Stimulated activated CD8-positive, alpha-beta memory T cell treated with anti-CD3 and anti-CD28 coated beads, Interleukin-12 subunit alpha, Interleukin-12 subunit beta, amount 100 ng/mL, for 1 hour (primary cell): ENCODE results near the gene CSTPP1.
"Not testable (repeated sequence)": the region's sequence is repeated elsewhere in the genome, so short reads cannot be mapped to it uniquely, and the experiment has no call there.

Experiments used
- DNase-seq: peaks from one replicate; pipeline ENCODE4 v3.0.0-alpha.2; 2020; ENCODE audit warnings: low read depth

The CSTPP1 gene

DNA sequence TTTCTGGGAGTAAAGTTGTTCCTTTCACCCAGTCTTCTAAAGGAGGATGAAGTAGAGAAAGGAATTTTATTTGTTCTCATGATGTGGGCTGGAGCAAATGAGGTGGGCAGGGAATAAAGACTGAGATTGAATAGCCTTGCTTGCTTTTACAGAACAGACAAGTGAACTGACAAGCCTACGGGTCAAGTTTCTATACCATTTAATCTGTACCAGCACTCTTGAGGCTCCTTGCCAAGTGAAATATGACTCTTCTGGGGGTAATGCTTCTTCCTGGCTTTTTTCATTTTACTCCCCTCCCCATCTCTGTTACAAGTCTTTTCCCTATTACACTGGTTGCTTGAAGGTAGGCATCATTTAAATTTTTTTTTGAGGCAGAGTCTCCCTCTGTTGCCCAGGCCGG lies 54.8 kb downstream of the CSTPP1 start:
- DNase-seq = no peak

DNA sequence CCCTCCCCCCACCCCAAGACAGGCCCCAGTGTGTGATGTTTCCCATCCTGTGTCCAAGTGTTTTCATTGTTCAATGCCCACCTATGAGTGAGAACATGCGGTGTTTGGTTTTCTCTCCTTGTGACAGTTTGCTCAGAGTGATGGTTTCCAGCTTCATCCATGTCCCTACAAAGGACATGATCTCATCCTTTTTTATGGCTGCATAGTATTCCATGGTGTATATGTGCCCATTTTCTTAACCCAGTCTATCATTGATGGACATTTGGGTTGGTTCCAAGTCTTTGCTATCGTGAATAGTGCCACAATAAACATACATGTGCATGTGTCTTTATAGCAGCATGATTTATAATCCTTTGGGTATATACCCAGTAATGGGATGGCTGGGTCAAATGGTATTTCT lies 55.8 kb downstream of the CSTPP1 start:
- not testable (repeated sequence) for DNase-seq

DNA sequence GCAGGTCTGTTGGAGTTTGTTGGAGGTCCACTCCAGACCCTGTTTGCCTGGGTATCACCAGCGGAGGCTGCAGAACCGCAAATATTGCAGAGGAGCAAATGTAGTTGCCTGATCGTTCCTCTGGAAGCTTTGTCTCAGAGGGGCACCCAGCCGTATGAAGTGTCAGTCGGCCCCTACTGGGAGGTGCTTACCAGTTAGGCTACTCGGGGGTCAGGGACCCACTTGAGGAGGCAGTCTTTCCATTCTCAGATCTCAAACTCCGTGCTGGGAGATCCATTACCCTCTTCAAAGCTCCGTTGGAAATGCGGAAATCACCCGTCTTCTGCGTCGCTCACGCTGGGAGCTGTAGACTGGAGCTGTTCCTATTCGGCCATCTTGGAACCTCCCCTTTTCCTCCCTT lies 61.2 kb downstream of the CSTPP1 start:
- not testable (repeated sequence) for DNase-seq

DNA sequence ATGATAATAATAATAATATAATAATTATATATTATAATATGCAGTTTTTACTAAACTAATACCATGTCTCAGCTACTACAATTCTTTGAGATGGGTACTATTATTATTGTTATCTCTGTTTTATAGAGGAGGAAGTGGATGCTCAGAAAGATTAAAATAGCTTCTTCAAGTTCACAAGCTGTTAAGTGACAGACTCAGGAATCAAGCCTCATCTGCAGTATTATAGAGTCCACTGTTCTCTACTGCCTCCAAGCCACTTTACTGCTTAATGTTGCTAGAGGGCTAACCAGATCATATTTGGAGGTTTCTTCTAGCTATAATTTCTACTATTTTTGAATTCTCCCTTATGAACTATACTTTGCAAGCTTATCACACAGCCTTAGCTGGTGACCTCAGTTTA lies 62.7 kb downstream of the CSTPP1 start:
- no peak for DNase-seq

DNA sequence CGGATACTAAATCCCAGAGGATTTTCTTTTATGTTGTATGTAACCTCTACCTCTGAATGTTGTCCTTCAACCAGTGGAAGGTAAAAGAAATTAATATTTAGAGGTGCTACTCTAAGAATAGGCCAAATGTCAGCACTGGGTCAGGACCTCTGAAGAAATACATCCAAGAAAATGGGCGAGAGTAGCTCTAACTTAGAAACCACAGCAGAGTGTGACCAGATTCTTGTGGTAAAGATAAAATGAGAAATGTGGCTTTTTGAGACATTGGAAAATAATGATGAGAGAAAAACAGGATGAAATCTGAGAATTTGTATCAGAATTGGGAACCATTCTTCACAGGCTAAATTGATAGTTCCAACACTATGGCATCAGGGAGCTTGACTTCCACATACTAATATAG lies 63.5 kb downstream of the CSTPP1 start:
- no peak for DNase-seq

DNA sequence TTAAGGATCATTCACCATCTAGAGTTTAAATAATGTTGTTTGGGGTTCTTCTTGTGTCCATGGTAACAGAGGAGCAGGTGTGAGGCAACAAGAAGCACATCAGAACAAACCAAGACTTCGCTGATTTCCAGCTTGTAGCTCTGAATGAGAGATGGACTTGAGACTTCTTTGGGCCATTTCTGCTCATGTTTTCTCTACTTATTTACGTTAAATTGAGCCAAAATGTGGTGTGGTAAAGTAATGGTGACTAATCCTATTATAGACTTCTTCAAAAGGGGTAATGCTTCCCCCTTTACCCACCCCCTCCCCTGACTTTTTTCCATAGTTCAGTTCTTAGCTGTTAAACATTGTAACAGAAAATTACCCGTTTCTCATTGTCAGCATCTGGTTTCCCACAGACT lies 65.2 kb downstream of the CSTPP1 start:
- DNase-seq = no peak

DNA sequence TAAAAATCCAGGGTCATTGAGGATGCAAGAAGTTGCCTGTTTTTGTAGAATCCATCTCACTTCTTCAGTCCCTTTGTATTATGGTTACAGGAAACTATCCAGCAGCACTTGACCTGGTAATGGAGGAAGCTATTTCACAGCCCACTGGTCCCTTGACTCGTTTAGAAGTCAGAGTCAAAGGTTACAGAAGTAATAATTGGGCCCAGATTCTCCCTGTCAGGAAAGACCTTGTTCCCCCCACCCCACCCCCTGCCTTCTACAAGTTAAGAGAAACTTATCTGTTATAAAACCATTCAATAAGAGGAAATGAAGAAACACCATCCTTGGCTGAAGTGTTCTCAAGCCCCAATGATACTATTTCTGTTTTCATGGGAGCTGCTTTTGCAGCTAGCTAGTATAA lies 65.8 kb downstream of the CSTPP1 start:
- no peak for DNase-seq

DNA sequence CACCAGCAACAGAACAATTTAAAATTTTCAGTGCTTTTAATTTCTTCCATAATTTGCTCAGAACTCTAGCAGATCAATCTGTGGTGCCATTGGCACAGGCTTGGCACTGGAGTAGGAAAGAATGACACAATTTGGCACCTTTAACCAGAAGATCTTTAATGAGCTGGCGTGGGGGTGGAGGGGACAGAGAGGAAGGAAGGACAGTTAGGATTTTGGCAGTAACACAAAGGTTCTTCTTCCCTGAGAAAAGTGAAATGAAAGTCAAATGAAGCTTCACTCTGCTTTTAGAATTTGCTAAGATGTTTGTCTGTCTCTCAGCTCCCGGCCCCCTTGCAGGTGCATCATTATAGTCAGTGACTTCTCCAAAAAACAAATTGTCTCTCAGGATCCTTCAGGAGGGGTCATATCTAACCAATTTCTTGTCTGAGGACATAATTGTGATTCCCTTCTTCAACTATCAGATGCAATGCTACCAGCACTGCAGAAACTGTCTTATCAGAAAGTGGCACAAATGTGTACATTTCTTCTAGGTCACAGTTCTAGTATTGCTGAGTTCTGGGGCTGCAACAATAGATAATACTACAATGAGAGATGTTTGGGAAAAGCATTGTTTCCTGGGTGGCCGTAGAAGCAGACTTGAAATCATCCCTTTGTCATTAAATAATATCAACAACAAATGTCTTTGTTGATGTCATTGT lies 66.8 kb downstream of the CSTPP1 start:
- no peak for DNase-seq

DNA sequence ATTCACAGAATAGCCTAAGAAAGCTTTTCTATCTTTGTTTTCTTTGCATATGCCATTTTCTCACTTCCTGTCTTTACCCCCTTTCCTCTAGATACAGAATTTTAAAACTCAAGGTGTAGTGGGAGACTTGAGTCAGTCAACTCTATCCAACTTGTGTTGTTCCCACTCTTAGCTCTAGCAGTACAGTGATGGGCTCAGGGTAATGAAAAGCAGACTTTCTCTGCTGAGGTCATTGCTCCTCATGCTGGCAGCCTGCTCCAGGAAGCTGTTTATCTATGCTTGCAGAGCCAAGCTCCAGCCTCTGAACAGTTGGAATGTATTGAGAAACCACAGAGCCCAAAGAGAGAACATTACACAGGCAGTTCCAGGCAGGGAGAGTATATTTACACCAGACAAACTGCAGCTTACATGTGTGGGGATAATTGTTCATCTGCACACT lies 68.1 kb downstream of the CSTPP1 start:
- no peak for DNase-seq

DNA sequence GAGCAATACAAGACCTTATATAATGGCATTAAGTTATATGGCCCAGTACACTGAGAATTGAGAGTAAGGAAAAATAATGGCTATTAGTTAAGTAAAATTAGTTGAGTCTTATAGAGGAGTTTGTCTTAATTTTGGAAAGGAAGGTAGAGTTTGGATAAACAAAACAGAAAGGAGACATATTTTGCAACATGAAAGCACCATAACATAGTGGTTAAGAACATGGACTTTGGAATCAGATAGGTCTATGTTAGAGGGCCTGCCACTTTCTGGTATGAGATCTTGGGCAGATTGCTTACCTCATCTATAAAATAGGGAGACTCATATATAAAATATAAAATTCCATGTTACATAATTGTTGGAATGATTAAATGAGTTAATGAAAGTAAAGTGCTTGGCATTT lies 68.9 kb downstream of the CSTPP1 start:
- no peak for DNase-seq

DNA sequence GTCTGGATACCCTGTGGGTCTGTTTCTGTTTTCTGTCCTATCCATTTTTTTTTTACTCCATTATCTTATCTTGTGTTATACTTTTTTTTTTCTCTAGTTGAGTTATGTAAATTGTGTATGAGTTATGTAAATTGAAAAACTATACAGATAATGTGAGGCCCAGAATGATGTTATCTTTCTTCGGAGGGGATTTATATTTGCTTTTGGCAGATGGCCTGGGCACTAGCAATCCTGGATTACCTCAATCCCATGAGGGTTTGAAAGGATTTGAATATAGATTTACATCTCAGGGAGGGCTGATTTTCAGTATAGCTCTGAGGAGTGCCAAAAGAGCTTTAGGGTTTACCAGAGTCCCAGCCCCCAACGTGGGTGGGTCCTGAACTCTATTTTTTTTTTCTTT lies 71.0 kb downstream of the CSTPP1 start:
- DNase-seq = no peak

DNA sequence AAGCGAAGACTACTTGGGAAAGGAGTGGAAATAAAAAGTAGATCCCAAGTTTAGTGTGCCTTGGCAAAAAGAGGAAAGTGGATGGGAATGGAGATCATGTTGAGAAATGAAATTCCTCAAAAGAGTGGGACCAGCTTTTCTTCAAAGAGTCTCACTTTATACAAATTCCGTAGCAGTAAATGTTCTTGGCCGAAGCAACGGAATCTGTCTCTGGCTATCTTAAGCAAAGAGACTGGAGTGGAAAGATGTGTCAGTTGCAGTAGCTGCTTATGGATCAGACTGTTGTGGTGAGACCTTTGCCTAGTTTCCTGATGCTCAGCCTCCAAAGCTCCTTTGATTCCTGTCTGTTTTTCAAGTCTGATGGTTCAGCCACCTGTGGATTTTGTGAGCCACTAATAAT lies 73.6 kb downstream of the CSTPP1 start:
- DNase-seq = no peak

DNA sequence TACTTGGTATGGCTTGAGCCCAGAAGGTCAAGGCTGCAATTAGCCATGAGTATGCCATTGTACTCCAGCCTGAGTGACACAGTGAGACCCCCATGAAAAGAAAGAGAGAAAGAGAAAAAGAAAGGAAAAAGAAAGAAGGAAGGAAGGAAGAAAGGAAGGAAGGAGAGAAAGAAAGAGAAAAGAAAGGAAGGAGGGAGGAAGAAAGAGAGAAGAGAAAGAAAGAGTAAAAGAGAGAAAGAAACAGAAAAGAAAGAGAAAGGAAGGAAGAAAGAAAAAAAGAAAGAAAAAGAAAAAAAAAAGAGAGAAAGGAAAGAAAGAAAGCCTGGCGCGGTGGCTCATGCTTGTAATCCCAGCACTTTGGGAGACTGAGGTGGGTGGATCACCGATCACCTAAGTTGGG lies 77.5 kb downstream of the CSTPP1 start:
- no peak for DNase-seq

DNA sequence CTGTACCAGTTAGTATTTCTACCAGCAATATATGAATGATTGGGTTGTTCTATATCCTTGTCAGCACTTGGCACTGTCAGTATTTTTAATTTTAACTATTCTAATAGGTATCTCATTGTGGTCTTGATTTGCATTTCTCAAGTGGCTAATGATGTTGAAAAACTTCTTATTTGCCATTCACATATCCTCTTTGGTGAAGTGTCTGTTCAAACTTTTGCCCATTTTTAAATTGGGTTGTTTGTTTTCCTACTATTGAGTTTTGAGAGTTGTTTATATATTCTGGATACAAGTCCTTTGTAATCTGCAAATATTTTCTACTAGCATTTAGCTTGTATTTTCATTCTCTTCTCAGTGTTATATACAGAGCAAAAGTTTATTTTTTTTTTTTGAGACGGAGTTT lies 82.1 kb downstream of the CSTPP1 start:
- no peak for DNase-seq

DNA sequence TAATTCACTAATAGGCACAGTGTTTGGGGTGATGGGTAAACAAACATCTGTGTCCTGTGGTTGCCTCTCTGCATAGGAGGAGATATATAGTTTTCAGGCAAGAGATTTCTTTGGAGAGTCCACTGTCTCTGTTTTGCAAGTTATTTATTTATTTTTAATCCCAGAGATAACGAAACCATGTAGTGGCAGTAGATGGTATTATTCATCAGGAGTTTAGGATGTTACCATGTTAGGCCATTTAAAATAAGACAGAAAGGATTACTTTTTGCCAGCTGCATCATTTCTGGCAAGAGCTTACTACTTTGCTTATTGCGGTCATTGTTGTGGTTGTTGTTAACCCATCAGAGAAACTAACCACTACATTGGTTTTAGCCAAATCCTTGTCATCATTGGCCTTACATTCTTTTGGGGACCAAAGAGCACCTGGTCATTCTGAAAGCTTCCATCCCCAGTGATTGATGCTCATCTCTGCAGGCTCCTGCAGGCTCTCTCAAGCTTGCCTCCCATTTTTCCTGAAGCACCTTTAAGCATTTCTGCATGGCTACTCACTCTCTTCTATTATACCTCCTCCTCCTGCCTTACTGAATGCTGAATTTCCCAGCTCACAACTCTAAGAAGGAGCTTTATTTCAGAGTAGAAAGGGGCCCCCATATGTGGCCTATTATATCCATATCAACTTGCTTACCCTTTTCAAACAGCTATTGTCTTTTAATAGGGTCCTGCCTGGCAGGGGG lies 84.4 kb downstream of the CSTPP1 start:
- DNase-seq = no peak

DNA sequence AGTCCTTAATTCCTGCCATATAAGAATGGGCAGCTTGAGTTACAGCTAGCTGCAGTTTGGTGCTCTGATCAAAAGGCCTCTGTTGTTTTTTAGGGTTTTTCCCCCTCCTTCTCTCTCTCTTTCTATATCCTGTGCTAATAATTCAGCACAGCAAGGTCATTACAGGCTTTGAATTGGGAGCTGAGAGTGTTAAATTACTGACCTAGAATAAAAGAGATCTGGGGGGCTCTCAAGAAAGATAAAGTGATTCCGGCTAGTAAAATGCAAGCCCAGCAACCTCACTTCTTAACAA lies 84.9 kb downstream of the CSTPP1 start:
- no peak for DNase-seq

DNA sequence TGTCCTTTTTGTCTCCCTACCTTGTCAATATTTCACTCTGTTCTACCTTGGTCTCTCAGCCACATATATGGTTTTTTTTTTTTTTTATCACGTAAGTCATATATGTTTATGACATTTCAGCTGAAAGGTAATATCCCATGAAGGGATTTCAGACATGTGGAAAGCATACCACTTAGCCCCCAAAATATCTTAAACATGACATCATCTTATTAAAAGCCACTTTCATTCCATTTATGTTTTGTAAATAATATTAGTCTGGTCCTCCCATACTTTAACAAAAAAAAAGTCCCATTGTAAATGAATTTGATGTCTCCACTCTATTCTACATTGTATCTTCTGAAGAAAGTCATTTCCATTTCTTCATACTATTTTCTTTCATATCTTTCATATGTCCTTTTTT lies 85.4 kb downstream of the CSTPP1 start:
- DNase-seq = no peak

DNA sequence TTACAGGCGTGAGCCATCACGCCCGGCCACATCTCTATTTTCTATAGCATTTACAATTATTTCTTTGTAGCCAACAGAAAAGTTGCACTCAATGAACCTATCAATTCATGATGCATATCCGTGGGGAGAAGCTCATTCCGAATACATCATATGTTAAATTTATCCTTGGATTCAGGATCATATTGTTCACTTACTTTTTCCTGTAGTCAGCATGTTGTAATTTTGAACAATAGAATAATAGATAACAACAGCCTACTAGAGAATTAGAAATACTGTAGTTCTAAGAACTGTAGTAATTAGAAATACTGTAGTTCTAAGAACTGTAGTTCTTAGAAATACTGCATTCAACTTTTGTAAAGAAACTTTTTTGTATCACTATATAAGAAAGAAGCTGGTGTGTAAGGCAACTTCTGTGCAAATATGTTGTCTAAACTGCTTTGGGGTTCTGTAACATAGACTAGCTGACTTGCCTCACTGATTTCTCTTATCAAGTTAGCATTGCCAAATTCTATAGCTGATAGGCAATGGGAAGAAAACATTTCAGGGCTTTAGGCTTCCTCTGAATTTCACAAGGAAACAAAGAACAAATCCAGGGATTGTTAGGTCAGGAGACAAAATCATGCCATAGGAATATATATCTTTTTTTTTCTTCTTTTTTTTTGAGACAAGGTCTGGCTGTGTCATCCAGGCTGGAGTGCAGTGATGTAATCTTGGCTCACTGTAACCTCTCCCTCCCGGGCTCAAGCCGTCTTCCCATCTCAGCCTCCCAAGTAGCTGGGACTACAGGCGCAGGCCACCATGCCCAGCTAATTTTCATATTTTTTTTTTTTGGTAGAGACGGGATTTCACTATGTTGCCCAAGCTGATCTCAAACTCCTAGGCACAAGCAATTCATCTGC lies 91.9 kb downstream of the CSTPP1 start:
- DNase-seq = no peak

DNA sequence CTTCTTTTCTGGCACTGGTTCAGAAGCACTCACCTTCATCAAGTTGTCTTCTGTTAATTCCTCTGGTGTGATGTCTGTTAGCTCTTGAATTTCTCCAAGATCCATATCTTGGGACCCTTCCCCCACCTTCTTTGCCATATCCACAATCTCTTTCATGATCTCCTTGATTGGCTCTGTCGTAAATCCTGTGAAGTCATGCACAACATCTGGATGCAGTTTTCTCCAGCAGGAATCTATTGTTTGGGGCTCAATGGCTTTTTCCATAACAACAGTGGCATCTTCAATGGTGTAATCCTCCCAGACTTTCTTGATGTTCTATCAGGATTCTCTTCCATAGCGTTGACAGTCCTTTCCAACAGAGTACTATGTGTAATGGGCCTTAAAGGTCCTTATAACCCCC lies 96.9 kb downstream of the CSTPP1 start:
- DNase-seq = no peak

DNA sequence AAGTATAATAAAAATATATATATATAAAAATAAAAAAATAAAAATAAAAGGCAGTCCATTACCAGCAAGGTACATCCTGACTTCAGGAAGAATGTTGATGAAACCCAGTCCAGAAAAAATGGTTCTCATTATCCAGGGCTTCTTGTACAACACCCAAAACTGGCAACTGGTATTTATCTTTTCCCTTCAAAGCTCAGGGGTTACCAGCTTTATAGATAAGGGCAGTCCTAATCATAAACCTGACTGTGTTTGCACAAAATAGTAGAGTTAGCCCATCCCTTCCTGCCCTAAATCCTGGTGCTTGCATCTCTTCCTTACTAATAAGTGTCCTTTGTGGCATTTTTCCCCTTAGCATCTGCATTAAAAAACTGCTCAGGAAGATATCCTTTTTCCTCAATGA lies 97.5 kb downstream of the CSTPP1 start:
- DNase-seq = no peak

DNA sequence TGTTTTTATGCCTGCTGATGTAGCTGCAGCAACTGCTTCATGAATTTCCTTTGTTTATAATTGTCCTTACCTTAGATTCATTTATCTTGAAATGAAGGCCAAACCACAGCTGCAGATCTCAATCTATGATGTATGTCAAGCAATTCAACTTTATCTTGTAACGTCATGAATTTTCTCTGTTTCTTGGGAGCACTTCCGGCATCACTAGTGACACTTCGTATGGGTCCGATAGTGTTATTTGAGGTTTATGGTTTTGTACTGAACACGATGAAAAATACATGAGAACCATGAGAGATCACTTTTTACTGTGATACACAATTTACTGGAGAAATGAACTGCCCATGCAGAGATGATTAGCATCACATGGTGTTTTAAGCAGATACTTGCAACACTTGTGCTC lies 98.5 kb downstream of the CSTPP1 start:
- no peak for DNase-seq

DNA sequence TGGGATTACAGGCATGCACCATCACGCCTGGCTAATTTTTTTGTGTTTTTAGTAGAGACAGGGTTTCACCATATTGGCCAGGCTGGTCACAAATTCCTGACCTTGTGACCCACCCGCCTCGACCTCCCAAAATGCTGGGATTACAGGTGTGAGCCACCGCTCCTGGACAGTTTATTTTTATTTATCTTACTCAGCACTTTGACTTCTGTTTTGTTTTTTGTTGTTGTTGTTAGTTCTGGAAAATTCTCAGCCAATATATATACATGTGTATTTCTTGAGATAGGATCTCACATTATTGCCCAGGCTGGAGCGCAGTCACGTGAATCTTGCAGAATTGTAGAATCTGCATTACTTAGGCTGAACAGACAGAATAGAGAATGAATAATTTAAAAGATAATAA lies 107.6 kb downstream of the CSTPP1 start:
- no peak for DNase-seq

DNA sequence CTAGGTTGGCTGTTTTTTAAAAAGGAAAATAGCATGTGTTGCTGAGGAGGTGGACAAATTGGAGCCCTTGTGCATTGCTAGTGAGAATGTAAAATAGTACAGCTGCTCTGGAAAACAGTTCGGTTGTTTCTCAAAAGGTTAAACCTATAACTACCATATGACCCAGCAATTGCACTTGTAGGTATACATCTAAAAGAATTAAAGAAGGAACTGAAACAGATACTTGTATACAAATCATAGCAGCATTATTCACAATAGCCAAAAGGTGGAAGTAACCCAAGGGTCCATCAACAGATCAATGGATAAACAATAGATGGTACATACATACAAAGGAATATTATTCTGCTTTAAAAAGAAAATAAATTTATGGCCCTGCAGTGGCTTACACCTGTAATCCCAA lies 111.4 kb downstream of the CSTPP1 start:
- DNase-seq = no peak
